ENCODE measurements around the gene GADD45GIP1. TPM values are rescaled to one million over a fixed set of nuclear protein-coding genes. Genes with fewer than 3 reads are reported as not detected.

Gene GADD45GIP1
- total and polyA plus RNA-seq, 4 experiments from 2014 or later, result 14.7 to 65.1 (median 39.4) TPM

- Mint-ChIP-seq H3K4me1 (peaks cover 0 to 4% (median 2%) of the 10 kb centered on the region in 4 donors), H3K4me3 (no peak overlapping the region), H3K36me3 (no peaks in the 10 kb centered on the region), H3K27ac (no peak overlapping the region), H3K9me3 (no peaks in the 10 kb centered on the region), H3K27me3 (peaks cover 0 to 2% of the 10 kb centered on the region in 2 donors)
- Histone ChIP-seq H3K36me3 (ENCODE audit: insufficient read depth, low read length) (no peaks in the 10 kb centered on the region), H3K4me3 (ENCODE audit: low read length in 2 of 2) (no peak overlapping the region), H3K27ac (ENCODE audit: low read depth, low read length) (no peak overlapping the region), H3K27me3 (ENCODE audit: insufficient read depth, low read length) (no peaks in the 10 kb centered on the region), H3K9me3 (ENCODE audit: control insufficient read depth in 1 of 2, low read length in 2 of 2) (no peaks in the 10 kb centered on the region), H3K4me1 (ENCODE audit: insufficient read depth, low read length) (peaks cover 4% of the 10 kb centered on the region)
- CTCF ChIA-PET (ENCODE audit: partially characterized antibody), result no interaction called here
- DNase-seq, result no peak
- intact Hi-C loops (cut with micrococcal nuclease), result no loop called here
- POLR2A ChIA-PET (ENCODE audit: partially characterized antibody), result no interaction called here
Observed at GRCh38 chr19:12970070-12970820, 13.2 kb upstream of the GADD45GIP1 start.

- Mint-ChIP-seq H3K9me3 (no peaks in the 10 kb centered on the region), H3K27ac (no peak within 1 kb of the TSS), H3K36me3 (no peaks in the 10 kb centered on the region), H3K27me3 (peaks cover 0 to 2% of the 10 kb centered on the region in 2 donors), H3K4me1 (peaks cover 5 to 10% (median 6%) of the 10 kb centered on the region in 4 donors), H3K4me3 (no peak within 1 kb of the TSS)
- Histone ChIP-seq H3K27ac (ENCODE audit: low read depth, low read length) (no peak within 1 kb of the TSS), H3K27me3 (ENCODE audit: insufficient read depth, low read length) (no peaks in the 10 kb centered on the region), H3K4me3 (ENCODE audit: low read length in 2 of 2) (no peak within 1 kb of the TSS), H3K36me3 (ENCODE audit: insufficient read depth, low read length) (no peaks in the 10 kb centered on the region), H3K9me3 (ENCODE audit: control insufficient read depth in 1 of 2, low read length in 2 of 2) (no peaks in the 10 kb centered on the region), H3K4me1 (ENCODE audit: insufficient read depth, low read length) (peaks cover 4% of the 10 kb centered on the region)
- ChIA-PET CTCF (ENCODE audit: partially characterized antibody) (interaction anchor here (0.9 to 1.1 kb wide), 2 partner anchors 92 to 293 kb away, joined by 3 read pairs; no protein-coding TSS in a partner anchor), POLR2A (ENCODE audit: partially characterized antibody) (no interaction called here)
- intact Hi-C loops (cut with micrococcal nuclease), result no loop called here
- DNase-seq, result no peak
Observed at GRCh38 chr19:12969292-12969988, 12.4 kb upstream of the GADD45GIP1 start, which contains the start of gene DAND5. DAND5 (plus strand) TSS chr19:12969576; CDS start chr19:12969661, 85 bp downstream.

- Histone ChIP-seq H3K4me1 (ENCODE audit: insufficient read depth, low read length) (peaks cover 4% of the 10 kb centered on the region), H3K36me3 (ENCODE audit: insufficient read depth, low read length) (no peaks in the 10 kb centered on the region), H3K27ac (ENCODE audit: low read depth, low read length) (no peak overlapping the region), H3K9me3 (ENCODE audit: control insufficient read depth in 1 of 2, low read length in 2 of 2) (no peaks in the 10 kb centered on the region), H3K4me3 (ENCODE audit: low read length in 2 of 2) (no peak overlapping the region), H3K27me3 (ENCODE audit: insufficient read depth, low read length) (no peaks in the 10 kb centered on the region)
- Mint-ChIP-seq H3K9me3 (no peaks in the 10 kb centered on the region), H3K27ac (no peak overlapping the region), H3K4me3 (no peak overlapping the region), H3K4me1 (peaks cover 5 to 10% (median 6%) of the 10 kb centered on the region in 4 donors), H3K36me3 (no peaks in the 10 kb centered on the region), H3K27me3 (peaks cover 0 to 2% of the 10 kb centered on the region in 2 donors)
- intact Hi-C loops (cut with micrococcal nuclease), result no loop called here
- ChIA-PET CTCF (ENCODE audit: partially characterized antibody) (interaction anchor here (0.7 to 1.8 kb wide), 12 partner anchors 8 to 1812 kb away, joined by 3 to 12 read pairs (median 4); partner anchors contain the start of gene DNASE2), POLR2A (ENCODE audit: partially characterized antibody) (no interaction called here)
- no peak for DNase-seq
Observed at GRCh38 chr19:12967907-12968306, 10.9 kb upstream of the GADD45GIP1 start.

GRCh38 chr19:12965812-12966135 lies 8.8 kb upstream of the GADD45GIP1 start:
- H3K9me3 Mint-ChIP-seq, result peaks cover 0 to 1% (median 0%) of the 10 kb centered on the region in 8 donors
- peaks cover 5 to 10% (median 6%) of the 10 kb centered on the region in 4 donors for H3K4me1 Mint-ChIP-seq

GRCh38 chr19:12965017-12965811 lies 8.2 kb upstream of the GADD45GIP1 start:
- peak overlapping the region; percentile 38 to 92 (median 74) for H3K27ac Mint-ChIP-seq
- peak; percentile 74 to 83 (median 77) for DNase-seq
- peak overlapping the region; percentile 87 to 96 (median 92) for H3K4me3 Mint-ChIP-seq
- peaks cover 0 to 1% (median 0%) of the 10 kb centered on the region in 8 donors for H3K9me3 Mint-ChIP-seq
- ChIA-PET POLR2A (ENCODE audit: partially characterized antibody) (interaction anchor here (0.5 to 2.4 kb wide), 19 partner anchors 8 to 242 kb away, joined by 3 to 31 read pairs (median 4); partner anchors contain the start of genes CALR, DNASE2, GADD45GIP1 and GCDH), CTCF (ENCODE audit: partially characterized antibody) (interaction anchor here (0.7 to 4.4 kb wide), 48 partner anchors 9 to 353 kb away, joined by 3 to 166 read pairs (median 5); partner anchors contain the start of genes CALR, DNASE2, FARSA and GCDH)
- peaks cover 5 to 10% (median 6%) of the 10 kb centered on the region in 4 donors for H3K4me1 Mint-ChIP-seq
- Histone ChIP-seq H3K27ac (ENCODE audit: low read depth, low read length) (peak overlapping the region; percentile 50), H3K4me1 (ENCODE audit: insufficient read depth, low read length) (peaks cover 4% of the 10 kb centered on the region), H3K4me3 (ENCODE audit: low read length in 2 of 2) (peak overlapping the region; percentile 61 to 65), H3K27me3 (ENCODE audit: insufficient read depth, low read length) (no peaks in the 10 kb centered on the region), H3K36me3 (ENCODE audit: insufficient read depth, low read length) (no peaks in the 10 kb centered on the region), H3K9me3 (ENCODE audit: control insufficient read depth in 1 of 2, low read length in 2 of 2) (no peaks in the 10 kb centered on the region)
- H3K36me3 Mint-ChIP-seq, result no peaks in the 10 kb centered on the region
- H3K27me3 Mint-ChIP-seq, result no peaks in the 10 kb centered on the region
- intact Hi-C loops (cut with micrococcal nuclease), result loop anchor here (1.0 kb wide), 4 partner anchors 27 to 80 kb away; partner anchors contain the start of genes CALR, GCDH and SYCE2

More at GRCh38 chr19:12965812-12966135, 8.8 kb upstream of the GADD45GIP1 start:
- H3K36me3 Mint-ChIP-seq, result no peaks in the 10 kb centered on the region
- Histone ChIP-seq H3K4me1 (ENCODE audit: insufficient read depth, low read length) (peaks cover 4% of the 10 kb centered on the region), H3K27me3 (ENCODE audit: insufficient read depth, low read length) (no peaks in the 10 kb centered on the region), H3K4me3 (ENCODE audit: low read length in 2 of 2) (no peak overlapping the region), H3K27ac (ENCODE audit: low read depth, low read length) (peak overlapping the region; percentile 50), H3K9me3 (ENCODE audit: control insufficient read depth in 1 of 2, low read length in 2 of 2) (no peaks in the 10 kb centered on the region), H3K36me3 (ENCODE audit: insufficient read depth, low read length) (no peaks in the 10 kb centered on the region)
- CTCF ChIA-PET (ENCODE audit: partially characterized antibody), result interaction anchor here (0.7 to 4.4 kb wide), 48 partner anchors 8 to 353 kb away, joined by 3 to 166 read pairs (median 5); partner anchors contain the start of genes CALR, DNASE2, FARSA and GCDH
- peaks cover 0 to under 1% of the 10 kb centered on the region in 2 donors for H3K27me3 Mint-ChIP-seq
- intact Hi-C loops (cut with micrococcal nuclease), result loop anchor here (1.0 kb wide), 4 partner anchors 27 to 80 kb away; partner anchors contain the start of genes CALR, GCDH and SYCE2
- POLR2A ChIA-PET (ENCODE audit: partially characterized antibody), result interaction anchor here (0.6 to 2.4 kb wide), 18 partner anchors 9 to 243 kb away, joined by 3 to 31 read pairs (median 4); partner anchors contain the start of genes CALR, DNASE2, GADD45GIP1 and GCDH
- DNase-seq, result no peak
- peak overlapping the region in 3 of 7 donors; percentile 57 to 88 (median 74) for H3K27ac Mint-ChIP-seq
- H3K4me3 Mint-ChIP-seq, result peak overlapping the region in 6 of 8 donors; percentile 62 to 94 (median 73)

- no peaks in the 10 kb centered on the region for H3K27me3 Mint-ChIP-seq
- CTCF ChIA-PET (ENCODE audit: partially characterized antibody), result interaction anchor here (0.6 to 1.7 kb wide), 3 partner anchors 20 to 101 kb away, joined by 3 to 5 read pairs (median 4); no protein-coding TSS in a partner anchor
Observed at GRCh38 chr19:12959481-12959880, 2.5 kb upstream of the GADD45GIP1 start.

More at GRCh38 chr19:12959481-12959880, 2.5 kb upstream of the GADD45GIP1 start:
- Histone ChIP-seq H3K36me3 (ENCODE audit: insufficient read depth, low read length) (no peaks in the 10 kb centered on the region), H3K27me3 (ENCODE audit: insufficient read depth, low read length) (no peaks in the 10 kb centered on the region), H3K4me3 (ENCODE audit: low read length in 2 of 2) (no peak overlapping the region), H3K27ac (ENCODE audit: low read depth, low read length) (no peak overlapping the region), H3K4me1 (ENCODE audit: insufficient read depth, low read length) (peaks cover 24% of the 10 kb centered on the region), H3K9me3 (ENCODE audit: control insufficient read depth in 1 of 2, low read length in 2 of 2) (no peaks in the 10 kb centered on the region)
- POLR2A ChIA-PET (ENCODE audit: partially characterized antibody), result no interaction called here
- H3K9me3 Mint-ChIP-seq, result peaks cover 0 to 1% (median 0%) of the 10 kb centered on the region in 8 donors
- H3K4me3 Mint-ChIP-seq, result no peak overlapping the region
- DNase-seq, result no peak
- intact Hi-C loops (cut with micrococcal nuclease), result no loop called here
- H3K36me3 Mint-ChIP-seq, result peaks cover 2 to 17% of the 10 kb centered on the region in 2 donors
- H3K4me1 Mint-ChIP-seq, result peaks cover 12 to 22% (median 18%) of the 10 kb centered on the region in 4 donors
- H3K27ac Mint-ChIP-seq, result no peak overlapping the region
